K562 (cell line): ENCODE results near the gene MEST. TPM values are rescaled to one million over a fixed set of nuclear protein-coding genes. Genes with fewer than 3 reads are reported as not detected.

Source experiments
- ATAC-seq: fragments of 200-7000 bp; cut with Tn5 transposase; 3 replicates; pipeline ENCODE4 v1.9.1; 2020; ENCODE audit warnings: moderate library complexity
- BruUV-seq: library from RNA; stranded (reverse); fragments of 400-500 nt; replicated peaks from 2 replicates; lab custom pipeline; 2021; lab: Mats Ljungman, UMichigan
- CTCF ChIA-PET: fragments of 300-600 bp; formaldehyde crosslinking; extraction: SDS; loops from one replicate; lab custom pipeline; 2021; ENCODE audit warnings: low intra/inter-chr PET ratio; lab: Yijun Ruan, JAX
- POLR2A ChIA-PET: fragments of 300-600, 350-650 bp; sonication (Branson Sonifier 250); formaldehyde crosslinking; extraction: SDS; loops from one replicate; lab custom pipeline; 2021; ENCODE audit warnings: antibody characterized with exemption, inconsistent platforms; lab: Yijun Ruan, JAX
- DNase-seq, 4 experiments: peaks; one replicate each; pipeline versions ENCODE4 v3.0.0 to v3.0.0-alpha.2; 2011 to 2018; ENCODE audit warnings: low spot score in 3 of 4, mixed read lengths in 3 of 4; ENCODE audit errors: extremely low read depth in 1 of 4
- FAIRE-seq: peaks from 2 replicates; lab custom pipeline; 2011; peaks lifted over from hg19 to GRCh38; lab: Jason Lieb, UNC
- H2AFZ ChIP-seq: 2 replicates; pipeline ENCODE4 v1.6.0; 2011; ENCODE audit warnings: low read depth, low read length, control low read depth, inconsistent platforms
- H3K27ac ChIP-seq: fragments of 200-600 bp; 3 replicates; pipeline ENCODE4 v1.8.0; 2011; ENCODE audit warnings: low read depth, mild to moderate bottlenecking, control low read depth, inconsistent platforms, low read length, moderate library complexity, mixed read lengths; ENCODE audit errors: extremely low read depth
- H3K27me3 ChIP-seq, 2 experiments: fragments of 300-600 bp in 1 of 2; 2 replicates in 1 of 2; 3 replicates in 1 of 2; pipeline versions ENCODE4 v1.6.0 to v1.8.0; 2011; ENCODE audit warnings: inconsistent platforms in 2 of 2, low read length in 2 of 2, mild to moderate bottlenecking in 1 of 2, mixed read lengths in 1 of 2, moderate library complexity in 1 of 2; ENCODE audit not compliant: control insufficient read depth in 2 of 2, insufficient read depth in 2 of 2
- H3K36me3 ChIP-seq: fragments of 300-600 bp; 3 replicates; pipeline ENCODE4 v1.8.0; 2011; ENCODE audit warnings: mild to moderate bottlenecking, low read length, inconsistent platforms; ENCODE audit not compliant: control insufficient read depth, insufficient read depth
- H3K4me1 ChIP-seq, 2 experiments: fragments of 200-600 bp in 1 of 2; replicated peaks in 1 of 2; 2 replicates in 1 of 2; 3 replicates in 1 of 2; pipeline versions ENCODE4 v1.5.1 to v1.8.0; 2011; ENCODE audit warnings: inconsistent platforms in 2 of 2, low read length in 2 of 2, mild to moderate bottlenecking in 1 of 2, mixed read lengths in 1 of 2, moderate library complexity in 1 of 2; ENCODE audit not compliant: control insufficient read depth in 2 of 2, insufficient read depth in 2 of 2
- H3K4me2 ChIP-seq: 2 replicates; pipeline ENCODE4 v1.6.1; 2011; ENCODE audit warnings: low read length, control low read depth, inconsistent platforms, mixed read lengths; ENCODE audit not compliant: insufficient read depth
- H3K4me3 ChIP-seq: fragments of 200-600 bp; sonication (generic), shearing (Covaris generic); 2 replicates; pipeline ENCODE4 v1.5.1; 2016; ENCODE audit warnings: control low read depth, inconsistent platforms
- H3K79me2 ChIP-seq: fragments of 200-600 bp; 3 replicates; pipeline ENCODE4 v1.8.0; 2011; ENCODE audit warnings: low read length, inconsistent platforms; ENCODE audit not compliant: control insufficient read depth, insufficient read depth
- H3K9ac ChIP-seq, 2 experiments: 2 replicates each; pipeline versions ENCODE4 v1.6.0 to v1.6.1; 2011; ENCODE audit warnings: low read depth in 2 of 2, low read length in 2 of 2, control low read depth in 1 of 2, inconsistent platforms in 1 of 2, mild to moderate bottlenecking in 1 of 2, mixed read lengths in 1 of 2; ENCODE audit not compliant: insufficient read depth in 1 of 2
- H3K9me1 ChIP-seq: one replicate; pipeline ENCODE4 v1.6.0; 2011; ENCODE audit warnings: inconsistent platforms, mild to moderate bottlenecking, low read length, moderate library complexity; ENCODE audit not compliant: control insufficient read depth, insufficient read depth
- H3K9me3 ChIP-seq: replicated peaks from 2 replicates; pipeline ENCODE4 v1.5.1; 2011; ENCODE audit warnings: low read depth, low read length, inconsistent platforms; ENCODE audit not compliant: control insufficient read depth, insufficient read depth
- H4K20me1 ChIP-seq: replicated peaks from 2 replicates; pipeline ENCODE4 v1.6.1; 2011; ENCODE audit warnings: low read length, inconsistent platforms, mixed read lengths; ENCODE audit not compliant: control insufficient read depth, insufficient read depth
- ERF ChIP-seq: fragments of 450-650 bp; formaldehyde crosslinking; IDR thresholded peaks from 2 replicates; pipeline ENCODE4 v1.4.0; 2020; ENCODE audit warnings: mild to moderate bottlenecking, mixed read lengths
- KAT2B ChIP-seq: IDR thresholded peaks from one replicate; pipeline ENCODE4 v1.6.1; 2012; ENCODE audit warnings: low read depth, mild to moderate bottlenecking, control low read depth, inconsistent platforms, low read length, moderate library complexity
- XRCC4 ChIP-seq: IDR thresholded peaks from one replicate; pipeline ENCODE4 v1.6.1; 2011; ENCODE audit not compliant: insufficient read depth, insufficient read length; ENCODE audit errors: extremely low read depth
- ZNF212 ChIP-seq: fragments of 450-650 bp; formaldehyde crosslinking; IDR thresholded peaks from 2 replicates; pipeline ENCODE4 v1.4.0; 2020; ENCODE audit warnings: mild to moderate bottlenecking
- WGBS: fragments of 100-300 bp; shearing (Covaris generic); methylation state at CpG from one replicate; pipeline ENCODE4 v1.1.6; 2016; ENCODE audit warnings: low coverage, mixed read lengths; ENCODE audit not compliant: insufficient coverage; ENCODE audit errors: missing lambda C conversion rate; 5-methylcytosine and 5-hydroxymethylcytosine counted together
- in situ Hi-C: fragments of 300-500 bp; cut with MboI; formaldehyde crosslinking; loops from 4 replicates; pipeline ENCODE4 v1.15.0; 2018; ENCODE audit warnings: inconsistent platforms, mixed read lengths
- intact Hi-C: fragments of 100-400 bp; cut with micrococcal nuclease; formaldehyde crosslinking; loops from 2 replicates; pipeline ENCODE4 v1.14.2; 2022
- polyA plus RNA-seq, 8 experiments: library from polyadenylated mRNA; depleted of rRNA in 4 of 8; stranded (reverse) in 5 of 8; unstranded in 3 of 8; fragments of >200 nt; fragmentation: Nextera tagmentation in 2 of 8; fragmentation: Illumina TruSeq in 1 of 8; extraction: Ambion mirVana in 2 of 8; extraction: Trizol in 1 of 8; gene quantifications; 2 replicates each; pipeline versions ENCODE4 v1.2.1 to v1.2.3, GENCODE V29; 2011 to 2014; ENCODE audit warnings: inconsistent platforms in 1 of 8, missing spikeins in 1 of 8
- total RNA-seq, 7 experiments: library from RNA; depleted of rRNA in 6 of 7; stranded (reverse); fragments of >200 nt in 6 of 7; fragmentation: Illumina TruSeq in 2 of 7; extraction: Trizol in 2 of 7; gene quantifications; 2 replicates each; pipeline versions ENCODE4 v1.2.1 to v1.2.3, GENCODE V29; 2011 to 2021; ENCODE audit warnings: low replicate concordance in 1 of 7
- TF ChIP-seq, protein P1 (sequence below): fragments of 450-650 bp; IDR thresholded peaks from 2 replicates; pipeline ENCODE4 v1.6.1; 2018; ENCODE audit warnings: mild to moderate bottlenecking, low read depth; ENCODE audit not compliant: partially characterized antibody
- TF ChIP-seq, protein P2 (sequence below): sonication (generic); formaldehyde crosslinking; IDR thresholded peaks from 2 replicates; pipeline ENCODE4 v1.5.0; 2020; ENCODE audit warnings: missing genetic modification reagents
- TF ChIP-seq, protein P3 (sequence below): IDR thresholded peaks from 3 replicates; pipeline ENCODE4 v1.6.1; 2011; ENCODE audit warnings: borderline replicate concordance, mild to moderate bottlenecking; ENCODE audit not compliant: insufficient read length, insufficient read depth
- TF ChIP-seq, protein P4 (sequence below): fragments of 450-650 bp; formaldehyde crosslinking; conservative IDR thresholded peaks from 2 replicates; pipeline ENCODE4 v1.4.0; 2022; ENCODE audit warnings: mild to moderate bottlenecking, missing genetic modification characterization
- TF ChIP-seq, protein P5 (sequence below): sonication (generic); formaldehyde crosslinking; IDR thresholded peaks from 2 replicates; pipeline ENCODE4 v1.9.0; 2022; ENCODE audit warnings: mild to moderate bottlenecking, missing genetic modification reagents

Gene MEST
- total and polyA plus RNA-seq, 9 of the 15 experiments (the other 6 are each of a cell fraction or from before 2014, with no cell fraction given), result 0.04 to 0.74 (median 0.36) TPM; not detected in 1

DNA sequence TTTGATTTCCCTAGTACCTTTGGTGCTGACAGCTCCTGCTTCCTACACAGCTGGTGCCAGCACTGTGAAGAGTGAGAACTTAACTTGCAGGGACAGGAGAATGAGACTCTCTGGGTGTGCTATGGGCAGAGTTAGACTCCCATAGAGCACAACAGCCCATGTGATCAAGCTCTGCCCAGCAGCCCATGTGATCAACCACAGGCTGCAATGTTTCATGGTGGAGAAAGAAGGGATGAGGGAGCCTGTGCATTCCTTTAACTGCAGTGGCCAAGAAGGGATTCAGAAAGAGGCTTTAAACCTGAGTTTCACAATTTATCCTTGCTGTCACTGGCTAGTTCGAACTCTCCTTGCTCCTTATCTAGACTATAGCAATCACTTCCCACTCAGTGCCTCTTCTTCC lies 10.0 kb upstream of the MEST start:
- H3K27ac ChIP-seq, result no peak overlapping the region
- no peaks in the 10 kb centered on the region for H3K36me3 ChIP-seq
- H2AFZ ChIP-seq, result no peak overlapping the region
- intact Hi-C loops (loop anchor here (10.0 kb wide), 3 partner anchors 213 to 243 kb away; no protein-coding TSS in a partner anchor), in situ Hi-C loops (no loop called here)
- 0% methylated on average over 1 of the region's 1 CpG for WGBS
- no peak for TF ChIP-seq ZNF212 (CRISPR knock-in tag)
- TF ChIP-seq, protein P1, sequence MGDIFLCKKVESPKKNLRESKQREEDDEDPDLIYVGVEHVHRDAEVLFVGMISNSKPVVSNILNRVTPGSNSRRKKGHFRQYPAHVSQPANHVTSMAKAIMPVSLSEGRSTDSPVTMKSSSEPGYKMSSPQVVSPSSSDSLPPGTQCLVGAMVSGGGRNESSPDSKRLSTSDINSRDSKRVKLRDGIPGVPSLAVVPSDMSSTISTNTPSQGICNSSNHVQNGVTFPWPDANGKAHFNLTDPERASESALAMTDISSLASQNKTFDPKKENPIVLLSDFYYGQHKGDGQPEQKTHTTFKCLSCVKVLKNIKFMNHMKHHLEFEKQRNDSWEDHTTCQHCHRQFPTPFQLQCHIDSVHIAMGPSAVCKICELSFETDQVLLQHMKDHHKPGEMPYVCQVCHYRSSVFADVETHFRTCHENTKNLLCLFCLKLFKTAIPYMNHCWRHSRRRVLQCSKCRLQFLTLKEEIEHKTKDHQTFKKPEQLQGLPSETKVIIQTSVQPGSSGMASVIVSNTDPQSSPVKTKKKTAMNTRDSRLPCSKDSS, result no peak
- TF ChIP-seq, protein P2, sequence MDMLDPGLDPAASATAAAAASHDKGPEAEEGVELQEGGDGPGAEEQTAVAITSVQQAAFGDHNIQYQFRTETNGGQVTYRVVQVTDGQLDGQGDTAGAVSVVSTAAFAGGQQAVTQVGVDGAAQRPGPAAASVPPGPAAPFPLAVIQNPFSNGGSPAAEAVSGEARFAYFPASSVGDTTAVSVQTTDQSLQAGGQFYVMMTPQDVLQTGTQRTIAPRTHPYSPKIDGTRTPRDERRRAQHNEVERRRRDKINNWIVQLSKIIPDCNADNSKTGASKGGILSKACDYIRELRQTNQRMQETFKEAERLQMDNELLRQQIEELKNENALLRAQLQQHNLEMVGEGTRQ (CRISPR knock-in tag), result 0 out of 2 replicates have a peak, but pooled peaks have one; percentile 15
- TF ChIP-seq, protein P3, sequence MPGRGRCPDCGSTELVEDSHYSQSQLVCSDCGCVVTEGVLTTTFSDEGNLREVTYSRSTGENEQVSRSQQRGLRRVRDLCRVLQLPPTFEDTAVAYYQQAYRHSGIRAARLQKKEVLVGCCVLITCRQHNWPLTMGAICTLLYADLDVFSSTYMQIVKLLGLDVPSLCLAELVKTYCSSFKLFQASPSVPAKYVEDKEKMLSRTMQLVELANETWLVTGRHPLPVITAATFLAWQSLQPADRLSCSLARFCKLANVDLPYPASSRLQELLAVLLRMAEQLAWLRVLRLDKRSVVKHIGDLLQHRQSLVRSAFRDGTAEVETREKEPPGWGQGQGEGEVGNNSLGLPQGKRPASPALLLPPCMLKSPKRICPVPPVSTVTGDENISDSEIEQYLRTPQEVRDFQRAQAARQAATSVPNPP, result no peak
- TF ChIP-seq KAT2B, result no peak
- TF ChIP-seq XRCC4, result no peak
- TF ChIP-seq, protein P4, sequence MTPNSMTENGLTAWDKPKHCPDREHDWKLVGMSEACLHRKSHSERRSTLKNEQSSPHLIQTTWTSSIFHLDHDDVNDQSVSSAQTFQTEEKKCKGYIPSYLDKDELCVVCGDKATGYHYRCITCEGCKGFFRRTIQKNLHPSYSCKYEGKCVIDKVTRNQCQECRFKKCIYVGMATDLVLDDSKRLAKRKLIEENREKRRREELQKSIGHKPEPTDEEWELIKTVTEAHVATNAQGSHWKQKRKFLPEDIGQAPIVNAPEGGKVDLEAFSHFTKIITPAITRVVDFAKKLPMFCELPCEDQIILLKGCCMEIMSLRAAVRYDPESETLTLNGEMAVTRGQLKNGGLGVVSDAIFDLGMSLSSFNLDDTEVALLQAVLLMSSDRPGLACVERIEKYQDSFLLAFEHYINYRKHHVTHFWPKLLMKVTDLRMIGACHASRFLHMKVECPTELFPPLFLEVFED (CRISPR knock-in tag), result no peak
- TF ChIP-seq, protein P5, sequence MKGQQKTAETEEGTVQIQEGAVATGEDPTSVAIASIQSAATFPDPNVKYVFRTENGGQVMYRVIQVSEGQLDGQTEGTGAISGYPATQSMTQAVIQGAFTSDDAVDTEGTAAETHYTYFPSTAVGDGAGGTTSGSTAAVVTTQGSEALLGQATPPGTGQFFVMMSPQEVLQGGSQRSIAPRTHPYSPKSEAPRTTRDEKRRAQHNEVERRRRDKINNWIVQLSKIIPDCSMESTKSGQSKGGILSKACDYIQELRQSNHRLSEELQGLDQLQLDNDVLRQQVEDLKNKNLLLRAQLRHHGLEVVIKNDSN (CRISPR knock-in tag), result peak; percentile 51
- no peak for TF ChIP-seq ERF (CRISPR knock-in tag)
- peaks cover 0 to 10% of the 10 kb centered on the region in 2 experiments; a peak in 2 of 5 replicates for H3K4me1 ChIP-seq
- ATAC-seq (no peak), FAIRE-seq (no peak), DNase-seq (no peak)
- no peak overlapping the region for H3K4me2 ChIP-seq
- no peaks in the 10 kb centered on the region for H3K9me3 ChIP-seq
- H3K9me1 ChIP-seq, result no peaks in the 10 kb centered on the region
- ChIA-PET POLR2A (no interaction called here), CTCF (no interaction called here)
- H3K27me3 ChIP-seq, result peaks cover 14 to 29% of the 10 kb centered on the region in 2 experiments
- H3K79me2 ChIP-seq, result no peaks in the 10 kb centered on the region
- no peak overlapping the region for H3K4me3 ChIP-seq
- no peak overlapping the region for H3K9ac ChIP-seq
- BruUV-seq, result no TSS peak
- no peaks in the 10 kb centered on the region for H4K20me1 ChIP-seq
